Karpas-422 (cell line): ENCODE measurements around the gene MLH3. TPM values are rescaled to one million over a fixed set of nuclear protein-coding genes. Genes with fewer than 3 reads are reported as not detected.

Experiments
- DNase-seq: peaks from one replicate; pipeline ENCODE4 v3.0.0-alpha.2; 2015
- H2AFZ ChIP-seq: fragments of 200-600 bp; sonication (generic); 2 replicates; pipeline ENCODE4 v1.6.1; 2014; ENCODE audit warnings: antibody characterized with exemption, low read length, mixed read lengths
- H3K27ac ChIP-seq: fragments of 200-600 bp; sonication (generic); 2 replicates; pipeline ENCODE4 v1.5.1; 2014; ENCODE audit warnings: mild to moderate bottlenecking, low read length, moderate library complexity
- H3K27me3 ChIP-seq: fragments of 200-600 bp; sonication (generic); 2 replicates; pipeline ENCODE4 v1.6.1; 2014; ENCODE audit warnings: low read length, mixed read lengths
- H3K36me3 ChIP-seq: fragments of 200-600 bp; sonication (generic); 2 replicates; pipeline ENCODE4 v1.6.1; 2014; ENCODE audit warnings: low read length, mixed read lengths; ENCODE audit not compliant: insufficient read depth
- H3K4me1 ChIP-seq: fragments of 200-600 bp; sonication (generic); 2 replicates; pipeline ENCODE4 v1.6.1; 2014; ENCODE audit warnings: mild to moderate bottlenecking, low read length, mixed read lengths
- H3K4me2 ChIP-seq: fragments of 200-600 bp; sonication (generic); 2 replicates; pipeline ENCODE4 v1.6.1; 2014; ENCODE audit warnings: low read length, low read depth, mild to moderate bottlenecking; ENCODE audit not compliant: poor library complexity, severe bottlenecking
- H3K4me3 ChIP-seq: fragments of 200-600 bp; sonication (generic); 2 replicates; pipeline ENCODE4 v1.5.1; 2014; ENCODE audit warnings: mild to moderate bottlenecking, antibody characterized with exemption, low read length, mixed read lengths
- H3K79me2 ChIP-seq: fragments of 200-600 bp; sonication (generic); 2 replicates; pipeline ENCODE4 v1.6.1; 2014; ENCODE audit warnings: mild to moderate bottlenecking, low read length, mixed read lengths
- H3K9ac ChIP-seq: fragments of 200-600 bp; sonication (generic); 2 replicates; pipeline ENCODE4 v1.6.0; 2014; ENCODE audit warnings: low read length
- H3K9me2 ChIP-seq: fragments of 200-600 bp; sonication (generic), shearing (Covaris generic); replicated peaks from 2 replicates; pipeline ENCODE4 v1.6.0; 2014; ENCODE audit warnings: mild to moderate bottlenecking, low read length, moderate library complexity; ENCODE audit not compliant: insufficient read depth
- H3K9me3 ChIP-seq: fragments of 300-700, 200-600 bp; sonication (generic); 2 replicates; pipeline ENCODE4 v1.6.1; 2014; ENCODE audit warnings: low read length, mixed read lengths
- H4K20me1 ChIP-seq: fragments of 200-600 bp; sonication (generic); 2 replicates; pipeline ENCODE4 v1.6.1; 2014; ENCODE audit warnings: mild to moderate bottlenecking, antibody characterized with exemption, low read length, low read depth; ENCODE audit not compliant: insufficient read depth
- total RNA-seq: library from RNA; depleted of rRNA; stranded (reverse); fragments of >200 nt; shearing (Covaris generic); gene quantifications from 2 replicates; pipeline ENCODE4 v1.2.3, GENCODE V29; 2014; ENCODE audit warnings: low replicate concordance

Gene MLH3
- total RNA-seq, 1 experiment from 2014 or later, result 71.5 TPM

- no peak overlapping the region for H2AFZ ChIP-seq
- H3K79me2 ChIP-seq, result no peaks in the 10 kb centered on the region
- no peak overlapping the region for H3K4me2 ChIP-seq
- DNase-seq, result no peak
- H3K9me2 ChIP-seq, result no peaks in the 10 kb centered on the region
- no peak overlapping the region for H3K4me3 ChIP-seq
- H3K27me3 ChIP-seq, result no peaks in the 10 kb centered on the region
- no peak overlapping the region for H3K27ac ChIP-seq
- no peak overlapping the region for H3K9ac ChIP-seq
- no peaks in the 10 kb centered on the region for H3K4me1 ChIP-seq
- H3K36me3 ChIP-seq, result peaks cover 60% of the 10 kb centered on the region
- H3K9me3 ChIP-seq, result no peaks in the 10 kb centered on the region
- H4K20me1 ChIP-seq, result no peaks in the 10 kb centered on the region
These were observed 39.1 kb upstream of the MLH3 start for GRCh38 chr14:75090353-75090752.

GRCh38 chr14:75088566-75089373, 37.5 kb upstream of the MLH3 start:
- Histone ChIP-seq H3K79me2 (no peaks in the 10 kb centered on the region), H3K27ac (no peak overlapping the region), H3K9me3 (no peaks in the 10 kb centered on the region), H3K4me1 (no peaks in the 10 kb centered on the region), H3K4me3 (no peak overlapping the region), H3K9me2 (no peaks in the 10 kb centered on the region), H4K20me1 (no peaks in the 10 kb centered on the region), H3K27me3 (no peaks in the 10 kb centered on the region), H3K9ac (no peak overlapping the region), H3K4me2 (no peak overlapping the region), H3K36me3 (peaks cover 59% of the 10 kb centered on the region), H2AFZ (no peak overlapping the region)
- DNase-seq, result peak; percentile 88

- Histone ChIP-seq H3K4me3 (no peak overlapping the region), H3K9me3 (no peaks in the 10 kb centered on the region), H3K36me3 (peaks cover 61% of the 10 kb centered on the region), H3K4me2 (no peak overlapping the region), H3K27me3 (no peaks in the 10 kb centered on the region), H2AFZ (no peak overlapping the region), H3K4me1 (no peaks in the 10 kb centered on the region), H3K79me2 (no peaks in the 10 kb centered on the region), H3K27ac (no peak overlapping the region), H3K9ac (no peak overlapping the region), H3K9me2 (no peaks in the 10 kb centered on the region), H4K20me1 (no peaks in the 10 kb centered on the region)
- DNase-seq, result no peak
These were observed 36.9 kb upstream of the MLH3 start for GRCh38 chr14:75088153-75088552.

GRCh38 chr14:75084513-75084912, 33.2 kb upstream of the MLH3 start:
- Histone ChIP-seq H3K9me3 (no peaks in the 10 kb centered on the region), H3K4me1 (no peaks in the 10 kb centered on the region), H2AFZ (no peak overlapping the region), H3K9ac (no peak overlapping the region), H3K27me3 (no peaks in the 10 kb centered on the region), H3K9me2 (no peaks in the 10 kb centered on the region), H3K4me2 (no peak overlapping the region), H3K4me3 (no peak overlapping the region), H4K20me1 (no peaks in the 10 kb centered on the region), H3K27ac (no peak overlapping the region), H3K36me3 (peaks cover 69% of the 10 kb centered on the region), H3K79me2 (no peaks in the 10 kb centered on the region)
- no peak for DNase-seq

- no peak for DNase-seq
- Histone ChIP-seq H3K27ac (no peak overlapping the region), H3K27me3 (no peaks in the 10 kb centered on the region), H3K36me3 (peaks cover 68% of the 10 kb centered on the region), H3K9ac (no peak overlapping the region), H3K9me3 (no peaks in the 10 kb centered on the region), H3K4me2 (no peak overlapping the region), H3K9me2 (no peaks in the 10 kb centered on the region), H3K79me2 (no peaks in the 10 kb centered on the region), H3K4me1 (peaks cover under 1% of the 10 kb centered on the region), H4K20me1 (no peaks in the 10 kb centered on the region), H2AFZ (no peak overlapping the region), H3K4me3 (no peak overlapping the region)
These were observed 32.0 kb upstream of the MLH3 start for GRCh38 chr14:75083271-75083670.

GRCh38 chr14:75081660-75082229, 30.5 kb upstream of the MLH3 start:
- Histone ChIP-seq H3K79me2 (no peaks in the 10 kb centered on the region), H3K4me2 (no peak overlapping the region), H3K4me3 (no peak overlapping the region), H3K27ac (no peak overlapping the region), H3K4me1 (peaks cover 16% of the 10 kb centered on the region), H3K9me2 (no peaks in the 10 kb centered on the region), H3K27me3 (no peaks in the 10 kb centered on the region), H4K20me1 (no peaks in the 10 kb centered on the region), H2AFZ (no peak overlapping the region), H3K9ac (no peak overlapping the region), H3K36me3 (peaks cover 52% of the 10 kb centered on the region), H3K9me3 (no peaks in the 10 kb centered on the region)
- DNase-seq, result no peak

- DNase-seq, result no peak
- no peak overlapping the region for H3K4me3 ChIP-seq
- no peak overlapping the region for H2AFZ ChIP-seq
- H3K4me2 ChIP-seq, result no peak overlapping the region
- H3K9me3 ChIP-seq, result no peaks in the 10 kb centered on the region
- H3K27ac ChIP-seq, result no peak overlapping the region
- peaks cover 34% of the 10 kb centered on the region for H3K36me3 ChIP-seq
- H3K27me3 ChIP-seq, result no peaks in the 10 kb centered on the region
- no peak overlapping the region for H3K9ac ChIP-seq
- H3K79me2 ChIP-seq, result no peaks in the 10 kb centered on the region
- no peaks in the 10 kb centered on the region for H3K9me2 ChIP-seq
- H4K20me1 ChIP-seq, result no peaks in the 10 kb centered on the region
- peaks cover 19% of the 10 kb centered on the region for H3K4me1 ChIP-seq
These were observed 28.3 kb upstream of the MLH3 start for GRCh38 chr14:75079521-75079920.

- H3K27ac ChIP-seq, result no peak overlapping the region
- no peaks in the 10 kb centered on the region for H4K20me1 ChIP-seq
- no peak for DNase-seq
- H3K9me3 ChIP-seq, result no peaks in the 10 kb centered on the region
- peaks cover 19% of the 10 kb centered on the region for H3K4me1 ChIP-seq
- no peaks in the 10 kb centered on the region for H3K9me2 ChIP-seq
- H2AFZ ChIP-seq, result no peak overlapping the region
- H3K4me2 ChIP-seq, result no peak overlapping the region
- no peak overlapping the region for H3K9ac ChIP-seq
- H3K79me2 ChIP-seq, result no peaks in the 10 kb centered on the region
- H3K27me3 ChIP-seq, result no peaks in the 10 kb centered on the region
- H3K4me3 ChIP-seq, result no peak overlapping the region
- peaks cover 19% of the 10 kb centered on the region for H3K36me3 ChIP-seq
These were observed 26.5 kb upstream of the MLH3 start for GRCh38 chr14:75077794-75078193.
